Ectodermal cell (in vitro differentiated cells): Measurements from ENCODE around the gene ORC3.
A peak's percentile ranks its signal among the peaks of the same experiment; 100 is the strongest.
"Not testable (repeated sequence)": the region's sequence is repeated elsewhere in the genome, so short reads cannot be mapped to it uniquely, and the experiment has no call there.

Experiments
- H3K27ac ChIP-seq: 2 replicates; pipeline ENCODE4 v1.7.0; 2013; ENCODE audit warnings: mild to moderate bottlenecking, low read depth, low read length; ENCODE audit not compliant: insufficient read depth, poor library complexity, severe bottlenecking
- H3K27me3 ChIP-seq: 2 replicates; pipeline ENCODE4 v1.7.0; 2013; ENCODE audit warnings: mild to moderate bottlenecking, low read length; ENCODE audit not compliant: insufficient read depth, control insufficient read depth, poor library complexity, severe bottlenecking
- H3K36me3 ChIP-seq: one replicate; pipeline ENCODE4 v1.7.0; 2013; ENCODE audit warnings: low read length; ENCODE audit not compliant: control insufficient read depth, insufficient read depth
- H3K4me1 ChIP-seq: one replicate; pipeline ENCODE4 v1.7.0; 2013; ENCODE audit warnings: low read length; ENCODE audit not compliant: control insufficient read depth, insufficient read depth
- H3K4me3 ChIP-seq: 2 replicates; pipeline ENCODE4 v1.7.0; 2013; ENCODE audit warnings: low read depth, low read length, control low read depth; ENCODE audit not compliant: insufficient read depth
- H3K9me3 ChIP-seq: 2 replicates; pipeline ENCODE4 v1.7.0; 2013; ENCODE audit warnings: mild to moderate bottlenecking, low read length, moderate library complexity; ENCODE audit not compliant: control insufficient read depth
- WGBS, 2 experiments: methylation state at CpG; one replicate each; pipeline ENCODE4 v1.1.7; 2013; ENCODE audit warnings: missing lambda C conversion rate in 2 of 2; 5-methylcytosine and 5-hydroxymethylcytosine counted together

ORC3 gene

DNA sequence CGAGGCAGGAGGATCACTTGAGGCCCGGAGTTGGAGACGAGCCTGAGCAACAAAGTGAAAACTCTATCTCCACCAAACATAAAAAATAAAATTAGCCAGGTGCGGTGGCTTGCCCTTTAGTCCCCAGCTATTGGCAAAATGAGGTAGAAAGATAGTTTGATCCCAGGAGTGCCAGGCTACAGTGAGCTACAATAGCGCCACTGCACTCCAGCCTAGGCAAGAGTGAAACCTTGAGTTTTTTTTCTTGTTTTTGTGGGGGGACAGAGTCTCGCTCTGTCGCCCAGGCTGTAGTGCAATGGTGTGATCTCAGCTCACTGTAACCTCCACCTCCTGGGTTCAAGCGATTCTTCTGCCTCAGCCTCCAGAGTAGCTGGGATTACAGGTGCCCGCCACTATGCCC, 98.0 kb downstream of the ORC3 start:
- H3K4me3 ChIP-seq, H3K36me3 ChIP-seq, H3K27ac ChIP-seq, H3K9me3 ChIP-seq, H3K4me1 ChIP-seq, H3K27me3 ChIP-seq: not testable (repeated sequence)
- 92 to 95% methylated on average over 9 of the region's 9 CpGs for WGBS, 2 experiments

DNA sequence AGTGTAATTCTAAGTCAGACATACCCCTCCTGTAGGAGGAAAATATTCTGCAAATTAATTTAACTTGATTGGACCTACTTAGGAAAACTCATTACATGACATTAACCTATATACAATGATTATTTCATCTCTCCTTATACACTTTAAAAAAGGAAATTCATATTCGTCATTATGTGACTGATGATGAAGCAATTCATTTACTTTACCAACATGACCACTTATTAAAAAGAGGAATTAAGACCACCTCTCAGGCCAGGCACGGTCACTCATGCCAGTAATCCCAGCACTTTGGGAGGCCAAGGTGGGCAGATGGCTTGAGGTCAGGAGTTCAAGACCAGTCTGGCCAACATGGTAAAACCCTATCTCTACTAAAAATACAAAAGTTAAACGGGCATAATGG, 100.5 kb downstream of the ORC3 start:
- no peaks in the 10 kb centered on the region for H3K4me1 ChIP-seq
- H3K9me3 ChIP-seq, result no peaks in the 10 kb centered on the region
- WGBS, 2 experiments, result 95 to 97% methylated on average over 3 of the region's 3 CpGs
- no peaks in the 10 kb centered on the region for H3K36me3 ChIP-seq
- no peak overlapping the region for H3K4me3 ChIP-seq
- no peak overlapping the region for H3K27ac ChIP-seq
- H3K27me3 ChIP-seq, result no peaks in the 10 kb centered on the region

DNA sequence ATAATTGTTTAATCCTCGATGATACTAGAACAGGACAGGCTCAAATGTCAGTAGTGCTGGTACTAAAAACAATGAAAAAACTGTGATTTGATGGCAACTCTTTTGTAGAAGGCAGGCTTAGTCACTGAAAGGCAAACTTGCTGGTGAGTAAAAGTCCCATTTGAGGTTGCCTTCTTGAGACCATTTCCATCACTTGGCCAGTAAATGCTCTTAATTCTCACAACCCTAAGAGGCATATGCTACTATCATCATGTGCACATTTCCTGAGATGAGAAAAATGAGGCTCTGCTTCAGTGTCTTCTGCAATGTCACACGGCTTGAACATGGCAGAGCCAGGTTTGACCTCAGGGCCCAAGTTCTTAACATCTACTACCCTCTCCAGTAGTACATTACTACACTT, 102.2 kb downstream of the ORC3 start:
- WGBS, 2 experiments, result 87 to 88% methylated on average over 2 of the region's 2 CpGs
- Histone ChIP-seq H3K4me1 (no peaks in the 10 kb centered on the region), H3K4me3 (no peak overlapping the region), H3K27ac (no peak overlapping the region), H3K9me3 (no peaks in the 10 kb centered on the region), H3K27me3 (no peaks in the 10 kb centered on the region), H3K36me3 (no peaks in the 10 kb centered on the region)

DNA sequence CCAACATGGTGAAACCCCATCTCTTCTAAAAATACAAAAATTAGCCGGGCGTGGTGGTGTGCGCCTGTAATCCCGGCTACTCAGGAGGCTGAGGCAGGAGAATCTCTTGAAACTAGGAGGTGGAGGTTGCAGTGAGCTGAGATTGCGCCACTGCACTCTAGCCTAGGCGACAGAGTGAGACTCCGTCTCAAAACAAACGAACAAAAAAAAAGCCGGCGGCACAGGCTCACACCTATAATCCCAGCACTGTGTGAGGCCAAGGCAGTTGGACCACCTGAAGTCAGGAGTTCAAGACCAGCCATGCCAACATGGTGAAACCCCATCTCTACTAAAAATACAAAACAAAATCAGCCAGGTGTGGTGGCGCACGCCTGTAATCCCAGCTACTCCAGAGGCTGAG, 106.9 kb downstream of the ORC3 start:
- not testable (repeated sequence) for H3K27ac ChIP-seq, H3K4me1 ChIP-seq, H3K27me3 ChIP-seq, H3K9me3 ChIP-seq, H3K36me3 ChIP-seq, H3K4me3 ChIP-seq
- 88 to 90% methylated on average over 12 of the region's 12 CpGs for WGBS, 2 experiments

DNA sequence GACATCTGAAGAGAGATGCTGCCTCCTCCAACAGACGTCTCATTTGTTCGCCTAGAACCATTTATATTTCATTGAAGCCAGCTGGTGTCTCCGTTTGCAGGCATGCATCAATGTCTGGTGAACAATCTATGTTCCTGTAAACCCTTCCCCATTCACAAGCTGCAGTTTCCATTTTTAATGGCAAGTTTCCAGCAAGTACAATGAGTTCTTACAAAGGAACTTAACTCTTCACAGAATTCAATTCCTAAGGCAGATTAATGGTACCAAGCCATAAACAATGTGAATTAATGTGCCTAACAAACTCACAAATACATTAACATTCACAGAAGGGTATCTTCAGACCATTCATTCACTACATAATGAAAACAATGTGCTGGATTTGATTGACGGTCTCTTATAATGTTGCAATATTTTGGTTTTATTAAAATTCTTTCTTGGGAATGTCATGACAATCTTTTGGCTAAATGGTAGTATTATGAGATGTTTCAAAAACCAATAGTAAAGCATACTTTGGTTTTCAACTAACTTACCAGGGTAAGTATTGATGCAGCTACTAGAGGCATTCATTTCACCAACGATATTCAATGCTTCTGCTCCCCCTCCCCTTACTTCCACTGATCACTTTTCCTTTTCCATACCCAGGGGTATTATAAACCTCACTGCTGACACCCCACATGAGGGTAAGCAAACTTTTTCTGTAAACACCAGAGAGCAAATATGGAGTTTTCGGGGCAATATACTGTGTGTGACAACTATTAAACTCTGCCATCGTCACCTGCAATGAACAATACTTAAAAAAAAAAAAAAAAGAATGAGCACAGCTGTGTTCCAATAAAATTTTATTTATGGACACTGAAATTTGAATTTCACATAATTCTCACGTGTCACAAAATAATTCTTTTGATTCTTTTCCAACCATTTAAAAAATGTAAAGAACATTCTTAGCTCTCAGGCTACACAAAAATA, 107.9 kb downstream of the ORC3 start:
- H3K4me1 ChIP-seq, result peaks cover 7% of the 10 kb centered on the region
- no peak overlapping the region for H3K27ac ChIP-seq
- no peaks in the 10 kb centered on the region for H3K27me3 ChIP-seq
- 59 to 70% methylated on average over 8 of the region's 8 CpGs for WGBS, 2 experiments
- H3K9me3 ChIP-seq, result no peaks in the 10 kb centered on the region
- H3K4me3 ChIP-seq, result peak overlapping the region; percentile 88
- H3K36me3 ChIP-seq, result no peaks in the 10 kb centered on the region

DNA sequence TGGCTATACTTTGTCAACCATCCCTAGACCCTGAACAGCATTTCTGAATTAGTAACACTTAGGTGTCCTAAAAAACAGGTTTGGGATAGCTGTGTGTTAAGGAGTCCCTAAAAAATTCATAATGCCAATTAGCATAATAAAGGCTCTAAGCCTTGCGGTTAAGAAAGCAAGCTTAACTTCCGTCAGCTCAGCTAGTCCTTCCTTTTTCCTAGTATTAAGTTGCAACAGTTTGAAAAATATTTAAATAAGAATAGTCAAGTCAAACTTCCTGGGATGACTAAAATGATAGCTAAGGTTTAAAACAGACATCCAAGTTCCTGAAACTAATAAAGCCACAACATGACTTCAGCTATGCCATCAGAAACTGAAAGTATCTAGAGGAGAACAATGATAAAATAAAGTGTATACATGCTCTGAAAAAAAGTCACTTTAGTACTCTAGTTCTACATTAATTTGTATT, 108.6 kb downstream of the ORC3 start:
- no peaks in the 10 kb centered on the region for H3K36me3 ChIP-seq
- H3K4me3 ChIP-seq, result peak overlapping the region; percentile 88
- no peaks in the 10 kb centered on the region for H3K27me3 ChIP-seq
- WGBS, 2 experiments, result 13% methylated on average over 2 of the region's 2 CpGs; no CpG with 5 or more reads in 1 of the 2 experiments
- H3K27ac ChIP-seq, result no peak overlapping the region
- no peaks in the 10 kb centered on the region for H3K9me3 ChIP-seq
- peaks cover 7% of the 10 kb centered on the region for H3K4me1 ChIP-seq

DNA sequence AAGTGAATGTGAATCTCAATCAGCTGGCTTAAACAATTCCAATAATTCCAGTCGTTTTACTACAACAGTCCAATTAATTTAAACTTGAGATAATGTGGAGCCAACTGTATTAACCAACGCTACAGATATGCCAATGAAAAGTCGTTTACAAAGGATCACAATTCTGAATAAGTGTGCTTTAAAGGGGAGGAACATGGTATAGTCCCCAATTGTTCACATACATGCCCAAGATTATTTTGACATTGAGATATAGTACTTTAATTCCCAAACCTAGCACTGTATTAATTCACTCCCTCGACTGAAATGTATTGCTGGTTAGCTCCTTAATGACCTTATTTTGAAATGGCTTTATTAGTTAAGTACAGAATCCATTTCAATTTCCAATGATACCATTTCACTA, 109.6 kb downstream of the ORC3 start:
- no peak overlapping the region for H3K27ac ChIP-seq
- 4% methylated on average over 4 of the region's 4 CpGs for WGBS, 2 experiments
- no peaks in the 10 kb centered on the region for H3K27me3 ChIP-seq
- H3K9me3 ChIP-seq, result no peaks in the 10 kb centered on the region
- H3K4me1 ChIP-seq, result peaks cover 7% of the 10 kb centered on the region
- no peaks in the 10 kb centered on the region for H3K36me3 ChIP-seq
- peak overlapping the region; percentile 88 for H3K4me3 ChIP-seq

DNA sequence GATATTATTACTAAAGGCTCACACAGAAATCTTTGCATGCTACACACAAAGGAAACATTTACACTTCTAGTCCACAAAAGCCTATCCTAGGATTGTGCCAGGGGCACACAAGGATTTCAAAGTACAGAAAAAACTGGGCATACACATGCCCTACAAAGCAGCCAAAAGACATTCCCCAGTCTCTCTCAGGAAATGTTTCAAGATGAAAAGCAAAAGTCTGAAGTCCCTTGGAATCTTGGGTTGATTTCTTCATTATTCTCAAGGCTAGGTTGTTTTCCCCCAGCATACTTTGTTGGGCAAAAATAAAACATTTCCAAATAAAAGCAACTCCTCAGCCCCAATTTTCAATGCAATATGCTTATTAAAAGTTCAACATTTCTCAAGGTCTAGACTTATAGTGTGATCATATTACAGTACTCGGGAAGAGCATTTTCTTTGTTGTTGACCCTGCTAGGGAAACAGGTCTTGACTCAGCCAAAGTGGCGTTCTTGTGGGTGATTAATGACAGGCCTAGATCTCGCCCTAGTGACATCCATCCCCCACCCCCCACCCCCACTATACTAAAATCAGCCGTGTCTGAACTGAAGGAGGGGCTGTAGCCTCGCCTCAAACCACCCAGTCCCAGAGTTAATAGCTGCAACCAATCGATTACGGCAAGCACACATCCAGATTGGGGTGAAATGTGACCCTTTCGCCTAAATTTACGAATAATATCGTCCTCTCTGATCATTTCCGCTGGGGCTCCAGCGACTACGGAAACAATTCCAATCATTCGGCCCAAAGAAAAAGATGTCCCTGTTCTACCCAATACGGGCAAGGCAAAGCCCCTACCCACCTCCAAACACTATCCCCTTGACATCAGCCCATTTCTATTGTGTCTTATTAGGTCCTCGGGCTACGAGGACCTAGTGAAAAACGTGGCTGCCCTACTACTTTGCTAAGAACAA, 110.7 kb downstream of the ORC3 start:
- H3K36me3 ChIP-seq, result no peaks in the 10 kb centered on the region
- H3K4me3 ChIP-seq, result peak overlapping the region; percentile 88
- no peaks in the 10 kb centered on the region for H3K9me3 ChIP-seq
- no peaks in the 10 kb centered on the region for H3K27me3 ChIP-seq
- peak overlapping the region; percentile 95 for H3K27ac ChIP-seq
- peaks cover 7% of the 10 kb centered on the region for H3K4me1 ChIP-seq
- 0% methylated on average over 18 of the region's 18 CpGs for WGBS, 2 experiments

DNA sequence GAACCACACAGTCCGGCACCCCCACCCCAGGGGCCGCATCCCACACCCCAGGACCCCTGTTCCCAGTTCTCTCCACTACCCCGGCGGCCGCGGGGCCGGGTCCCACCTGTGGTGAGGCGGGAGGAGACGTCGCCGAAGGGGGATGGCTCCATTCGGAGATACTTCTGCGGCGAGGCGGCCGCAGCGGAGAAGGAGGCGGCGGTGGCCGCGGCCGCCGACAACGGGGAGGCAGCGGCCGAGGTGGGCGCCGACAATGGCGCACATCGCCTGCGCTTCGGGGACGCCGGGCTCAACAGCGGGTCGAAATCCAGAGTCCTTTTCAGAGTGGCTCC, 111.4 kb downstream of the ORC3 start:
- Histone ChIP-seq H3K4me3 (peak overlapping the region; percentile 88), H3K4me1 (peaks cover 7% of the 10 kb centered on the region), H3K9me3 (no peaks in the 10 kb centered on the region), H3K36me3 (no peaks in the 10 kb centered on the region), H3K27ac (peak overlapping the region; percentile 95), H3K27me3 (no peaks in the 10 kb centered on the region)
- WGBS, 2 experiments, result 0% methylated on average over 36 of the region's 36 CpGs
